Measurements from ENCODE around the gene COL4A6. TPM values are rescaled to one million over a fixed set of nuclear protein-coding genes. Genes with fewer than 3 reads are reported as not detected.

COL4A6 gene
- total and polyA plus RNA-seq, 5 donors: 7.0 to 18.1 (median 14.0) TPM

DNA sequence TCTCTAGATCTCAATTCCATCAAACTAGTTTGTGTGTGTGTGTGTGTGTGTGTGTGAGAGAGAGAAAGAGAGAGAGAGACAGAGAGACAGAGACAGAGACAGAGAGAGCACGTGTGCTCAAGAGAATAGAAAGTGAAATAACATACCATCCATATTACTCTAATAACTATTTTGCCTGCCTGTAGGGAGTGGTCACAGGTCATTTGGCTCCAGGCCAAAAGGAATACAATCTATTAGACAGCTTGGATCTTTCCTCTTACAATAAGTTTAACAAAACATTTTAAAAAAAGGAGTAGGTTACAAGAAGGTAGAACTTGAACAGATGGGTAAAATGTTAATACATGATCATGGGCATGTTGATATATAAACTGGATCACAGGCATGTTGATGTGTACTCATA is 76.2 kb downstream of the COL4A6 start:
- Histone ChIP-seq H3K27ac (ENCODE audit: low read length) (no peak overlapping the region), H3K4me3 (ENCODE audit: low read length) (no peak overlapping the region), H3K9me3 (ENCODE audit: control insufficient read depth, low read length) (no peaks in the 10 kb centered on the region), H3K27me3 (ENCODE audit: control insufficient read depth, insufficient read depth) (no peaks in the 10 kb centered on the region), H3K4me1 (ENCODE audit: control insufficient read depth, insufficient read depth, low read length) (no peaks in the 10 kb centered on the region)
- intact Hi-C loops (cut with DNase I): no loop called here
- ATAC-seq (no peak), DNase-seq (no peak)
- WGBS: 46% methylated on average over 1 of the region's 1 CpG

DNA sequence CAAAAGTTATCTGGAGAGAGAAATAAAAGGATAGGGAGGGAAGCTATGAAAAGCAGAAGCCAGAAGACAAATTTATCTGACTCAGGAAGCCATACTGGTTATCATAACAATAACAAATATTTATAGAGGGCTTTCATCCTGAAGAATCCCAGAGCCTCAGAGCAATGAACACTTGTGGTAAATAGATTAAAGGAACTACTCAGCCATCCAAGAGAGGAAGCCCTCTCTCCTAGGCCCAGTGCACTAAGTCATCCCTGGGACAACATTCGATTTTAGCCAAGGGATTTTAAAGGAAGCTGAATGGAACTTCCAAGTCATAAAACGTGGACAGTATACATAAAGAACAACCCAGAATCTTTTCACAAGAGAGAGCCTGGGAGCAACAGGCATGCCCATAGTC is 76.9 kb downstream of the COL4A6 start:
- Histone ChIP-seq H3K27me3 (ENCODE audit: control insufficient read depth, insufficient read depth) (no peaks in the 10 kb centered on the region), H3K27ac (ENCODE audit: low read length) (no peak overlapping the region), H3K4me3 (ENCODE audit: low read length) (no peak overlapping the region), H3K9me3 (ENCODE audit: control insufficient read depth, low read length) (no peaks in the 10 kb centered on the region), H3K4me1 (ENCODE audit: control insufficient read depth, insufficient read depth, low read length) (no peaks in the 10 kb centered on the region)
- DNase-seq (no peak), ATAC-seq (no peak)
- WGBS: 59% methylated on average over 2 of the region's 2 CpGs
- intact Hi-C loops (cut with DNase I): no loop called here

DNA sequence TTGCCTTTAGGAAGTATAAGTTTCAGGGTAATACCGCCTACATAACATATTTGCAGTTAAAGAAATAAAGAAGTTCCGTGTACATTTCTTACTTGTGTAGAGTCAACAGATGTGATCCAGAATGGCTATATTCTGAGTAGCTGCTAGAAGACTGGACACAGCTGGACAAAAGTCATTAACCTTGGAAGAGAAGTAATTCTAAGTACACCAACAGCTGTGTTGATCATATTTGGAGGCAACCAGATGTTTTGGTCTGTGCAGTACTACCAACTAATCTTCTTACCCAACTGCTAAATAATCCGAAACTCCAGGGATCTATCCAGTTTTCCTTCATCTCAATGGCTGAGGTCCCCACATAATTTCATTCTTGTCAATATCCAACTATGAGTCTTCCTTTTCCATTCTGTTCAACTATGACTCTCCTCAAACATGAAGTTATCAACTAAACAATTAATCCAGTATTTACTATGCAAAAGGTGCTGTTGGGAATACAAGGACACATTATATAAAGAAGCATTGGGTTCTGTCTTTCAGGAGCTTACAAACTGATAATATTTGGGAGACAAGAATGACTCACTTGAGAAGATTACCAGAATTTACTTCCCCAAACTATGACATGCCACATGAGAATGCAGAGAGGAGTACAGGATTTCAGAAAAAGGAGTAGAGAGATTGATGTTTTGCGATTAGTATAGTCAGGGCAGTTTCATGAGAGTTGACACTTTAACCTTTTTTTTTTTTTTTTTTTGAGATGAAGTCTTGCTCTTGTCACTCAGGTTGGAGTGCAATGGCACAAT is 78.2 kb downstream of the COL4A6 start:
- ATAC-seq (no peak), DNase-seq (no peak)
- intact Hi-C loops (cut with DNase I): no loop called here
- Histone ChIP-seq H3K4me1 (ENCODE audit: control insufficient read depth, insufficient read depth, low read length) (no peaks in the 10 kb centered on the region), H3K9me3 (ENCODE audit: control insufficient read depth, low read length) (no peaks in the 10 kb centered on the region), H3K4me3 (ENCODE audit: low read length) (no peak overlapping the region), H3K27ac (ENCODE audit: low read length) (no peak overlapping the region), H3K27me3 (ENCODE audit: control insufficient read depth, insufficient read depth) (no peaks in the 10 kb centered on the region)
- 83% methylated on average over 4 of the region's 4 CpGs for WGBS

DNA sequence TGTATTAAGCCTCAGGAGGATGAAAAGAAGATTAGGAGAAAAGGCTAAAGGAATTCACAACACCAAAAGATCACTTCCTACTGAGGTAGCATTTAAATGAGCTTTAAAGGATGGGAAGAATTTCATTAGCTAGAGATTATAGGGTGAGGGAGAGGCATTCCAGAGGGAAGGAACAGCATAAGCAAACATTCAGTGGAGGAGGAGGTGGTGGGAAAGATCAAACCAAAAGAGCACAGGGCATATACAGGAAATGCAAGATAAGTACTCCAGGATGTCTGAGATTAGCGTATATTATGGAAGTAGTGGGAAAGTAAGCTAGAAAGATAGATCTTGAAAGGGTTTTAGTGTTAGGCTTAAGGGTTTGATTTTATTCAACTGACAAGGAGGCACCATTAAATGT is 84.8 kb downstream of the COL4A6 start:
- 79% methylated on average over 1 of the region's 1 CpG for WGBS
- intact Hi-C loops (cut with DNase I): no loop called here
- H3K27me3 ChIP-seq (ENCODE audit: control insufficient read depth, insufficient read depth): no peaks in the 10 kb centered on the region
- no peak overlapping the region for H3K4me3 ChIP-seq (ENCODE audit: low read length)
- ATAC-seq (no peak), DNase-seq (no peak)
- no peaks in the 10 kb centered on the region for H3K9me3 ChIP-seq (ENCODE audit: control insufficient read depth, low read length)
- H3K4me1 ChIP-seq (ENCODE audit: control insufficient read depth, insufficient read depth, low read length): no peaks in the 10 kb centered on the region
- H3K27ac ChIP-seq (ENCODE audit: low read length): no peak overlapping the region

DNA sequence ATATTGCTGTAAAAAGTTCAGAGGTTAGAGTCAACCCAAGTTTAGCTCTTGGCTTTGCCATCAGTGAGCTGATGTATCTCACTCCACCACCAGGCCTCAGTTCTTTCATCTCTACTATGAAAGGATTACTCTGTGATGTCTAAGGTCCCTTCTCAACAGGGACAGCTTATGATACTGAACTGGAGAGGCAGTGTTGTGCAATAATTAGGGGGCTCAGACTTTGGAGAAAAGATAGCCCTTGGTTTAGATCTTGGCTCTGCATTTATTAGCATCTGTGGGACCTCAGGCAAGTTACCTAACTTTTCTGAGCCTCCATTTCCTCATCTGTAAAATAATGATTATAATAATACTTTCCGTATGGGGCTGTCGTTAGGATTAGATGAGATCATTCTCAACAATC is 89.0 kb downstream of the COL4A6 start:
- no peak overlapping the region for H3K4me3 ChIP-seq (ENCODE audit: low read length)
- H3K27me3 ChIP-seq (ENCODE audit: control insufficient read depth, insufficient read depth): no peaks in the 10 kb centered on the region
- H3K9me3 ChIP-seq (ENCODE audit: control insufficient read depth, low read length): no peaks in the 10 kb centered on the region
- H3K27ac ChIP-seq (ENCODE audit: low read length): no peak overlapping the region
- no peak for DNase-seq
- intact Hi-C loops (cut with DNase I): no loop called here
- no peak for ATAC-seq
- no peaks in the 10 kb centered on the region for H3K4me1 ChIP-seq (ENCODE audit: control insufficient read depth, insufficient read depth, low read length)
- WGBS: 82% methylated on average over 2 of the region's 2 CpGs

DNA sequence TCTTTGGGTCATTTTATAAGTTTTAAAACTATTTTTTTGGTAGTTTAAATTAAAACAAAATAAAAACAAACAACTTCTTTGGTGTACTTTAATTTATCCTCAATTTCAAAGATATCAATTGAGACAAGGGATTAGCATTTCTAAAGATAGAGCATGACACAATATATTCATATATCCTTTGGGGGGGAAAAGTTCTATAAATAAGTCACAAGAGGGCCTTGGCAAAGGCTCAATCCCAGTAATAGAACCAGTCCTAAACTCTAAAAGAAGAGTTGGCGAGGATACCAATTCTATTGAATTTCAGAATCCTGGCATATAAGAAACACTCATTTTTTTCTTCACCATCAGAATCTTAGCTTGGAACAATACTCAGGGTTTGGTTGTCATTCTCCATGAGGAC is 89.7 kb downstream of the COL4A6 start:
- Histone ChIP-seq H3K4me3 (ENCODE audit: low read length) (no peak overlapping the region), H3K4me1 (ENCODE audit: control insufficient read depth, insufficient read depth, low read length) (no peaks in the 10 kb centered on the region), H3K27ac (ENCODE audit: low read length) (peak overlapping the region; percentile 6), H3K27me3 (ENCODE audit: control insufficient read depth, insufficient read depth) (no peaks in the 10 kb centered on the region), H3K9me3 (ENCODE audit: control insufficient read depth, low read length) (no peaks in the 10 kb centered on the region)
- 55% methylated on average over 1 of the region's 1 CpG for WGBS
- intact Hi-C loops (cut with DNase I): no loop called here
- ATAC-seq (no peak), DNase-seq (no peak)

DNA sequence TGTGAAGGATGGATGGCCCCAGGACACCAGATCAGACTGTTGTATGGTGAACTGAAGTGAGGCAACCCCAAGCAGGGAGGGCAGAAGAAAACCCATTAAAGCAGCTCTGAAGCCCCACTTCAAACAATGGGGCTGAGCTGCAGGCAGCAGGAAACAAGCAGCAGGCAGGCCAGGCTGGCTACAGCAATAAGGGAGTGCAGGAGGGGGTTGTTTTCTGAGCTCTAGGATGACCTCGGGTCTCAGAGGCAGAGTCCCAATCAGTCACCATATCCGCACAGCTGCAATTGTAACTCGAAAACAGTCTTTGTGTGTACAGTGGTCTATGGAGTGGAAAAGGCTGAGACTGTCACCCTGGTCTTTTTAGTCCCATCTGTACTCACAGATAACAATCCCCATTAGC is 90.4 kb downstream of the COL4A6 start:
- Histone ChIP-seq H3K27me3 (ENCODE audit: control insufficient read depth, insufficient read depth) (no peaks in the 10 kb centered on the region), H3K4me1 (ENCODE audit: control insufficient read depth, insufficient read depth, low read length) (no peaks in the 10 kb centered on the region), H3K9me3 (ENCODE audit: control insufficient read depth, low read length) (no peaks in the 10 kb centered on the region), H3K4me3 (ENCODE audit: low read length) (no peak overlapping the region), H3K27ac (ENCODE audit: low read length) (no peak overlapping the region)
- intact Hi-C loops (cut with DNase I): no loop called here
- WGBS: 19% methylated on average over 3 of the region's 3 CpGs
- DNase-seq: no peak
- ATAC-seq: no peak

DNA sequence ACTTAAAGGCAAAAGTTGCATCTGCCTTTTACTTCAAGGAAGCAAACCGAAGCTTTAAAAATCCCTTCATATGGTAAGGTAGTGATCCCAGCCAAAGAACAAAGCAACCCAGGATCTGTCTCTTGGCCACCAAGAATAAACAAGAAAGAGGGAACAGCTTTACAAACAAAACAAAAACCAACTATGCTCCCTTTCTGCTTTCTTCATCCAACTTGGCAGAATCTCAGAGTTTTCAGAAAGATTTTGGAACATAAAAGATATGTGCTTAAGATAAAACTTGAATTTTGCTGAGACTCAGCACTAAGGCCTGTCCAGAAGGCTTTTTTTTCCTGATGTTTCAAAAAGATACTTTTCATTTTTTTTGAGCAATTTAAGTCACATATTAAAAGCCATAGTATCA is 94.0 kb downstream of the COL4A6 start:
- DNase-seq: no peak
- no peaks in the 10 kb centered on the region for H3K9me3 ChIP-seq (ENCODE audit: control insufficient read depth, low read length)
- no peaks in the 10 kb centered on the region for H3K27me3 ChIP-seq (ENCODE audit: control insufficient read depth, insufficient read depth)
- WGBS: 43% methylated on average over 1 of the region's 1 CpG
- no peak overlapping the region for H3K27ac ChIP-seq (ENCODE audit: low read length)
- no peak overlapping the region for H3K4me3 ChIP-seq (ENCODE audit: low read length)
- no peaks in the 10 kb centered on the region for H3K4me1 ChIP-seq (ENCODE audit: control insufficient read depth, insufficient read depth, low read length)
- no peak for ATAC-seq
- intact Hi-C loops (cut with DNase I): no loop called here

DNA sequence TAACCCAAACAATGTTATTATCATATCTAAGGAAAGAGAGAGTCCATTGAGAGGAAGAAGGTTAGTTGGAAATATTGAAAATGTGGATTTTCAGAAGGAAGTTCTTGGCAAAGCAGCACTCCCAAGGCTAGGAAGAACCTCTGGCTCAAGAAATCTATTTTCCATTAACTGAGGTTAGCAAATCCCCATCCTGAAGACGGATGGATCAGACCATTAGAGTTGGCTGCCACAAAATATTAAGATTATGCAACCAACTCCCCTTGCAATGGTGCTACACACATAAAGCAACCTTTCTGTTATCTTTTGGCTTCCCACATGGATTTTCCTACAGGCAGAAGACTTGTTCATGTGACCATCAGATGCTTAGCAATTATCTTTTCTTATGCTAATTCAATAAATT is 96.3 kb downstream of the COL4A6 start:
- Histone ChIP-seq H3K4me3 (ENCODE audit: low read length) (no peak overlapping the region), H3K9me3 (ENCODE audit: control insufficient read depth, low read length) (no peaks in the 10 kb centered on the region), H3K27me3 (ENCODE audit: control insufficient read depth, insufficient read depth) (no peaks in the 10 kb centered on the region), H3K27ac (ENCODE audit: low read length) (no peak overlapping the region), H3K4me1 (ENCODE audit: control insufficient read depth, insufficient read depth, low read length) (no peaks in the 10 kb centered on the region)
- DNase-seq (no peak), ATAC-seq (no peak)
- intact Hi-C loops (cut with DNase I): no loop called here
- 49% methylated on average over 1 of the region's 1 CpG for WGBS

DNA sequence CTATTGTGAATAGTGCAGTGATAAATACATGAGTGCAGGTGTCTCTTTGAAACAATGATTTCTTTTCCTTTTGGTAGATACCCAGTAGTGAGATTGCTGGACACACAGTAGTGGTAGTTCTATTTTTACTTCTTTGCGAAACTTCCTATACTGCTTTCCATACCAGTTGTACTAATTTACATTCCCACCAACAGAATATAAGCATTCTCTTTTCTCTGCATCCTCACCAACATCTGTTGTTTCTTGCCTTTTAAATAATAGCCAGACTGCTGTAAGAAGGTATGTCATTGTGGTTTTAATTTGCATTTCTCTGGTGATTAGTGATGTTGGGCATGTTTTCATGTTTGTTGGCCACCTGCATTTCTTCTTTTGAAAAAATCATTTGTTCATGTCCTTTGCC is 105.9 kb downstream of the COL4A6 start:
- no peak overlapping the region for H3K4me3 ChIP-seq (ENCODE audit: low read length)
- no peak overlapping the region for H3K27ac ChIP-seq (ENCODE audit: low read length)
- H3K9me3 ChIP-seq (ENCODE audit: control insufficient read depth, low read length): no peaks in the 10 kb centered on the region
- ATAC-seq: no peak
- no peaks in the 10 kb centered on the region for H3K27me3 ChIP-seq (ENCODE audit: control insufficient read depth, insufficient read depth)
- 98% methylated on average over 1 of the region's 1 CpG for WGBS
- no peaks in the 10 kb centered on the region for H3K4me1 ChIP-seq (ENCODE audit: control insufficient read depth, insufficient read depth, low read length)
- no peak for DNase-seq
- intact Hi-C loops (cut with DNase I): no loop called here

DNA sequence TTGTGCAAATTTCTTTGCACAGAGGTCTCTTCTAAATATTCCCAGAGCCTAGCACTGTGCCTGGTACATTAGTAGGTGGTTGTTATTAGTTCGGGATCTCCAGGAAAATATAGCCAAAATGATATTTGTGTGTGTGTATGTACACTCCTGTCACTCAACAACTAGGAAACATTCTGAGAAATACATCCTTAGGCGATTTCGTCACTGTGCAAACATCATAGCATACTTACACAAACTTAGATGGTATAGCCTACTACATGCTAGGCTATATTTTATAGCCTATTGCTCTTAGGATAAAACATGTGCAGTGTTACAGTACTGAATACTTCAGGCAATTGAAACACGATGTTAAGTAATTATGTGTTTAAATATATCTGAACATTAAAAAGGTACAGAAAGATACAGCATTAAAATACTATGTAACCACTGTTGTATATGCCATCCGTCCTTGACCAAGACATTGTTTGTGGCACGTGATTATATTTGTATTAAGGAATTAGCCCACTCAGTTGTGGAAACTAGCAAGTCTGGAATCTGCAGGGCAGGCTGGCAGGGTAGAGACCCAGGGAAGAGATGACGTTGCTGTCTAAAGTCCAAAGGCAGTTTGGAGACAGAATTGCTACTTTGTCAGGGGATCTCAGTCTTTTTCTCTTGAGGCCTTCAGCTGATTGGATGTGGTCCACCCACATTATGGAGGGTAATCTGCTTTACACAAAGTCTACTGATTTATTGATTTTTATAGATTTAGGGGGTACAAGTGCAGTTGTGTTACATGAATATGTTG is 106.9 kb downstream of the COL4A6 start:
- Histone ChIP-seq H3K9me3 (ENCODE audit: control insufficient read depth, low read length) (no peaks in the 10 kb centered on the region), H3K27me3 (ENCODE audit: control insufficient read depth, insufficient read depth) (no peaks in the 10 kb centered on the region), H3K4me3 (ENCODE audit: low read length) (no peak overlapping the region), H3K4me1 (ENCODE audit: control insufficient read depth, insufficient read depth, low read length) (no peaks in the 10 kb centered on the region), H3K27ac (ENCODE audit: low read length) (no peak overlapping the region)
- WGBS: 91% methylated on average over 7 of the region's 7 CpGs
- ATAC-seq (no peak), DNase-seq (no peak)
- intact Hi-C loops (cut with DNase I): no loop called here
